SK-N-SH treated with all-trans-retinoic acid at 6 μM for 48 hours (cell line): ENCODE data around the gene TARS1.

Experiments used
- ATAC-seq: fragments of 200-7000 bp; cut with Tn5 transposase; 3 replicates; pipeline ENCODE4 v1.9.1; 2020; ENCODE audit warnings: mild to moderate bottlenecking, moderate library complexity
- ARNTL ChIP-seq: fragments of 450-650 bp; formaldehyde crosslinking; IDR thresholded peaks from 2 replicates; pipeline ENCODE4 v1.5.0; 2020; ENCODE audit warnings: low read depth, mild to moderate bottlenecking, moderate library complexity, borderline replicate concordance
- CSDC2 ChIP-seq: fragments of 250-450 bp; sonication (Bioruptor Pico); IDR thresholded peaks from 2 replicates; pipeline ENCODE4 v1.5.0; 2020; ENCODE audit warnings: mild to moderate bottlenecking, moderate library complexity
- ESRRG ChIP-seq: fragments of 250-450 bp; sonication (Bioruptor Pico); IDR thresholded peaks from 2 replicates; pipeline ENCODE4 v1.6.1; 2021; ENCODE audit warnings: mild to moderate bottlenecking
- GLIS3 ChIP-seq: fragments of 250-450 bp; sonication (Bioruptor Pico); IDR thresholded peaks from 2 replicates; pipeline ENCODE4 v1.5.0; 2020; ENCODE audit warnings: mild to moderate bottlenecking, moderate library complexity
- ISL1 ChIP-seq: fragments of 250-450 bp; sonication (Bioruptor Pico); IDR thresholded peaks from 2 replicates; pipeline ENCODE4 v2.1.2; 2022; ENCODE audit warnings: mild to moderate bottlenecking, moderate library complexity
- OSR1 ChIP-seq: fragments of 250-450 bp; sonication (Bioruptor Pico); IDR thresholded peaks from 2 replicates; pipeline ENCODE4 v1.8.0; 2022; ENCODE audit warnings: moderate library complexity, mild to moderate bottlenecking, inconsistent platforms
- PPARA ChIP-seq: fragments of 250-450 bp; sonication (Bioruptor Pico); IDR thresholded peaks from 2 replicates; pipeline ENCODE4 v1.5.0; 2020; ENCODE audit warnings: mild to moderate bottlenecking, borderline replicate concordance
- RARB ChIP-seq: fragments of 250-450 bp; sonication (Bioruptor Pico); IDR thresholded peaks from 2 replicates; pipeline ENCODE4 v1.8.0; 2021; ENCODE audit warnings: mild to moderate bottlenecking, moderate library complexity
- SNAI2 ChIP-seq: fragments of 250-450 bp; sonication (Bioruptor Pico); IDR thresholded peaks from 2 replicates; pipeline ENCODE4 v1.5.0; 2020; ENCODE audit warnings: mild to moderate bottlenecking, moderate library complexity
- TCF4 ChIP-seq: fragments of 250-450 bp; sonication (Bioruptor Pico); IDR thresholded peaks from 2 replicates; pipeline ENCODE4 v1.8.0; 2021; ENCODE audit warnings: mild to moderate bottlenecking, moderate library complexity, borderline replicate concordance
- ZC3H10 ChIP-seq: fragments of 250-450 bp; sonication (Bioruptor Pico); IDR thresholded peaks from 2 replicates; pipeline ENCODE4 v1.5.1; 2021; ENCODE audit warnings: mild to moderate bottlenecking, moderate library complexity
- ZFP30 ChIP-seq: fragments of 450-650 bp; formaldehyde crosslinking; IDR thresholded peaks from 2 replicates; pipeline ENCODE4 v1.5.0; 2022; ENCODE audit warnings: mild to moderate bottlenecking, moderate library complexity
- ZNF565 ChIP-seq: fragments of 450-650 bp; formaldehyde crosslinking; conservative IDR thresholded peaks from 2 replicates; pipeline ENCODE4 v1.5.0; 2020; ENCODE audit warnings: low read depth, mild to moderate bottlenecking, moderate library complexity
- ZNF70 ChIP-seq: fragments of 450-650 bp; formaldehyde crosslinking; IDR thresholded peaks from 2 replicates; pipeline ENCODE4 v1.5.0; 2020; ENCODE audit warnings: mild to moderate bottlenecking, moderate library complexity
- ZNF8 ChIP-seq: fragments of 450-650 bp; formaldehyde crosslinking; IDR thresholded peaks from 2 replicates; pipeline ENCODE4 v1.5.0; 2020; ENCODE audit warnings: mild to moderate bottlenecking, moderate library complexity
- TF ChIP-seq, protein P1 (sequence below): fragments of 250-450 bp; sonication (Bioruptor Pico); IDR thresholded peaks from 2 replicates; pipeline ENCODE4 v1.8.0; 2020; ENCODE audit warnings: mild to moderate bottlenecking, moderate library complexity, borderline replicate concordance
- TF ChIP-seq, protein P2 (sequence below): fragments of 250-450 bp; sonication (Bioruptor Pico); IDR thresholded peaks from 2 replicates; pipeline ENCODE4 v1.5.0; 2020; ENCODE audit warnings: mild to moderate bottlenecking, moderate library complexity
- TF ChIP-seq, protein P3 (sequence below): fragments of 250-450 bp; sonication (Bioruptor Pico); IDR thresholded peaks from 2 replicates; pipeline ENCODE4 v1.5.1; 2020; ENCODE audit warnings: low read depth, mild to moderate bottlenecking, moderate library complexity
- TF ChIP-seq, protein P4 (sequence below): fragments of 250-450 bp; sonication (Bioruptor Pico); IDR thresholded peaks from 2 replicates; pipeline ENCODE4 v1.8.0; 2021; ENCODE audit warnings: low read depth, mild to moderate bottlenecking, moderate library complexity, borderline replicate concordance
- TF ChIP-seq, protein P5 (sequence below): fragments of 250-450 bp; sonication (Bioruptor Pico); IDR thresholded peaks from 2 replicates; pipeline ENCODE4 v1.5.1; 2021; ENCODE audit warnings: mild to moderate bottlenecking, moderate library complexity

The TARS1 gene

DNA sequence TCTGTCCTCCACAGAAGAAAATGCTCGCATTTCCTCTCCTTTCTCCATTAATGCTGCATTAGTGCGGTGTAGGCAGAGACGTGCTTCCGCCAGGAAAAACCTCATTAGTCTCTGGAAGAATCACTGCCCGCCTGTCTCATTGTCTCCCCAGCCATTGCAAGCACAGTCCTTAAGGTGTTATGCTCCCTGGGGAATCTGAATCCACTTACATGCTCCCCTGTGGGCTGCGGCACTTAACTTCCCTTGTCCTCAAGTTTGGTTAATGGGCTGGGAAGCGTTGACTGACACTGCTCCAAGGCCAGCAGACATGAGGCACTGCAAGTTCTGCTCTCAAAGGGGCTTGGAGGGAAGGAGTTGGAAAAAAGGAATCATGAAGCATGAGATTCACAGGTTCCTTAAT is 41.6 kb downstream of the TARS1 start (continued):
- TF ChIP-seq, protein P1, sequence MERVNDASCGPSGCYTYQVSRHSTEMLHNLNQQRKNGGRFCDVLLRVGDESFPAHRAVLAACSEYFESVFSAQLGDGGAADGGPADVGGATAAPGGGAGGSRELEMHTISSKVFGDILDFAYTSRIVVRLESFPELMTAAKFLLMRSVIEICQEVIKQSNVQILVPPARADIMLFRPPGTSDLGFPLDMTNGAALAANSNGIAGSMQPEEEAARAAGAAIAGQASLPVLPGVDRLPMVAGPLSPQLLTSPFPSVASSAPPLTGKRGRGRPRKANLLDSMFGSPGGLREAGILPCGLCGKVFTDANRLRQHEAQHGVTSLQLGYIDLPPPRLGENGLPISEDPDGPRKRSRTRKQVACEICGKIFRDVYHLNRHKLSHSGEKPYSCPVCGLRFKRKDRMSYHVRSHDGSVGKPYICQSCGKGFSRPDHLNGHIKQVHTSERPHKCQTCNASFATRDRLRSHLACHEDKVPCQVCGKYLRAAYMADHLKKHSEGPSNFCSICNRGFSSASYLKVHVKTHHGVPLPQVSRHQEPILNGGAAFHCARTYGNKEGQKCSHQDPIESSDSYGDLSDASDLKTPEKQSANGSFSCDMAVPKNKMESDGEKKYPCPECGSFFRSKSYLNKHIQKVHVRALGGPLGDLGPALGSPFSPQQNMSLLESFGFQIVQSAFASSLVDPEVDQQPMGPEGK (CRISPR knock-in tag) = no peak

DNA sequence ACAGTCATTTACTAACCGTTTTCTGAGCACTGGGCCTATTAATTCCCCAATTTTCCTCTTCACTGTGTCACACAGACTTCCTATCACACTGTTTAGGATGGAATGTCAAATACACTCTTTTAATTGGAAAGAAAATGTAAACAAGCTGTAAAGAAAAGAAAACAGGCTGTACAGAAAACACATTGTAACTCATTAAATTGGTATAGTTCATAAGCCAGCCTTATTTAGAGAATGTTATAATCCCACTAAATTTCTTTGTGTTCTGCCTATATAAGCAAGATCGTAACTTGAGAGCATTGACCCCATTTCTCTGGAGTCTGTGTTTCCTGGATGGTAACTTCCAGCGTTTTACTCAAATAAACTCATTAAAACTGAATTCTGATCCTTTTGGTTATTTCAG is 46.5 kb downstream of the TARS1 start:
- no peak for ATAC-seq
- TF ChIP-seq ARNTL = no peak
- TF ChIP-seq ISL1 (CRISPR knock-in tag) = no peak
- no peak for TF ChIP-seq ESRRG (CRISPR knock-in tag)
- TF ChIP-seq OSR1 (CRISPR knock-in tag) = no peak
- no peak for TF ChIP-seq ZC3H10 (CRISPR knock-in tag)
- TF ChIP-seq RARB (CRISPR knock-in tag) = no peak
- no peak for TF ChIP-seq PPARA (CRISPR knock-in tag)
- TF ChIP-seq, protein P2, sequence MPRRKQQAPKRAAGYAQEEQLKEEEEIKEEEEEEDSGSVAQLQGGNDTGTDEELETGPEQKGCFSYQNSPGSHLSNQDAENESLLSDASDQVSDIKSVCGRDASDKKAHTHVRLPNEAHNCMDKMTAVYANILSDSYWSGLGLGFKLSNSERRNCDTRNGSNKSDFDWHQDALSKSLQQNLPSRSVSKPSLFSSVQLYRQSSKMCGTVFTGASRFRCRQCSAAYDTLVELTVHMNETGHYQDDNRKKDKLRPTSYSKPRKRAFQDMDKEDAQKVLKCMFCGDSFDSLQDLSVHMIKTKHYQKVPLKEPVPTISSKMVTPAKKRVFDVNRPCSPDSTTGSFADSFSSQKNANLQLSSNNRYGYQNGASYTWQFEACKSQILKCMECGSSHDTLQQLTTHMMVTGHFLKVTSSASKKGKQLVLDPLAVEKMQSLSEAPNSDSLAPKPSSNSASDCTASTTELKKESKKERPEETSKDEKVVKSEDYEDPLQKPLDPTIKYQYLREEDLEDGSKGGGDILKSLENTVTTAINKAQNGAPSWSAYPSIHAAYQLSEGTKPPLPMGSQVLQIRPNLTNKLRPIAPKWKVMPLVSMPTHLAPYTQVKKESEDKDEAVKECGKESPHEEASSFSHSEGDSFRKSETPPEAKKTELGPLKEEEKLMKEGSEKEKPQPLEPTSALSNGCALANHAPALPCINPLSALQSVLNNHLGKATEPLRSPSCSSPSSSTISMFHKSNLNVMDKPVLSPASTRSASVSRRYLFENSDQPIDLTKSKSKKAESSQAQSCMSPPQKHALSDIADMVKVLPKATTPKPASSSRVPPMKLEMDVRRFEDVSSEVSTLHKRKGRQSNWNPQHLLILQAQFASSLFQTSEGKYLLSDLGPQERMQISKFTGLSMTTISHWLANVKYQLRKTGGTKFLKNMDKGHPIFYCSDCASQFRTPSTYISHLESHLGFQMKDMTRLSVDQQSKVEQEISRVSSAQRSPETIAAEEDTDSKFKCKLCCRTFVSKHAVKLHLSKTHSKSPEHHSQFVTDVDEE (CRISPR knock-in tag) = no peak
- TF ChIP-seq ZNF70 = no peak
- TF ChIP-seq, protein P3, sequence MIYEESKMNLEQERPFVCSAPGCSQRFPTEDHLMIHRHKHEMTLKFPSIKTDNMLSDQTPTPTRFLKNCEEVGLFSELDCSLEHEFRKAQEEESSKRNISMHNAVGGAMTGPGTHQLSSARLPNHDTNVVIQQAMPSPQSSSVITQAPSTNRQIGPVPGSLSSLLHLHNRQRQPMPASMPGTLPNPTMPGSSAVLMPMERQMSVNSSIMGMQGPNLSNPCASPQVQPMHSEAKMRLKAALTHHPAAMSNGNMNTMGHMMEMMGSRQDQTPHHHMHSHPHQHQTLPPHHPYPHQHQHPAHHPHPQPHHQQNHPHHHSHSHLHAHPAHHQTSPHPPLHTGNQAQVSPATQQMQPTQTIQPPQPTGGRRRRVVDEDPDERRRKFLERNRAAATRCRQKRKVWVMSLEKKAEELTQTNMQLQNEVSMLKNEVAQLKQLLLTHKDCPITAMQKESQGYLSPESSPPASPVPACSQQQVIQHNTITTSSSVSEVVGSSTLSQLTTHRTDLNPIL = no peak
- TF ChIP-seq SNAI2 (CRISPR knock-in tag) = no peak
- TF ChIP-seq, all 23 proteins: peak for 0

DNA sequence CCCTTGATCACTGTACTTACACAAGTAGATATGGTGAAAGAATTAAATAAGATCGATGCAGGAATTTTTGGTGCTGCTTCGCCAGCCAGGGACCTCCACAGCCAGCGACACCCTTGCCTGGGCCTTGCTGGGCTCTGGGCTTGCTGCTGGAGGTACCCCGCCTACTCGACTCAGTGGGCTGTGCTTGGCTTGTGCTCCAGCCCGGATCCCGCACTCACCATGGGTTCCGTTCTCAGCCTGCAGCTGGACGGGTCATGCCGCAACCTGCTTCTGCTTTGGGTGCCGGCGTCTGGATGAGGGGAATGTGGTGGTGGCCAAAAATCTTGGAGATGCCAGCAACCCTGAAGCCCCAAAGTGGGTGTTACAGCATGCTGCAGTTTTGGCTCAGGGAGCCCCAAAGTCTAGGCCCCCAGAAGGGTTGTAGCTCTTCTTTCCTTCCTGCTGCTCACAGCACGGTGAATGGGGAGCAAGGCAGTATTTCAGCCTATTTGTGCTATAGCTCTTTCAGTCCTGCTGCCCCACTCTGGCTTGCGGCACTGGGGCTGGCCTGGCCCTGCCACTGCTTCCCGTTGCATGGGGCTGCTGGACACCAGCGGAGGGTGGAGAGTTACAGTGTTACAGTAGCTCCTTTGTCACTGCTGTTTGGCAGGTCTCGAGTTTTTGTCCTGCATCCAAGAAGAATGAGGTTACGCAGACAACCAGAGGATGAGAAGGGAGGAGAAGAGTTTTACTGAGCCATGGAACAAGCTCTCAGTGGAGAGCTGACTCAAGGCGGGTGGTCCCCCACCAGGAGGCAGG is 48.0 kb downstream of the TARS1 start:
- ATAC-seq = no peak

DNA sequence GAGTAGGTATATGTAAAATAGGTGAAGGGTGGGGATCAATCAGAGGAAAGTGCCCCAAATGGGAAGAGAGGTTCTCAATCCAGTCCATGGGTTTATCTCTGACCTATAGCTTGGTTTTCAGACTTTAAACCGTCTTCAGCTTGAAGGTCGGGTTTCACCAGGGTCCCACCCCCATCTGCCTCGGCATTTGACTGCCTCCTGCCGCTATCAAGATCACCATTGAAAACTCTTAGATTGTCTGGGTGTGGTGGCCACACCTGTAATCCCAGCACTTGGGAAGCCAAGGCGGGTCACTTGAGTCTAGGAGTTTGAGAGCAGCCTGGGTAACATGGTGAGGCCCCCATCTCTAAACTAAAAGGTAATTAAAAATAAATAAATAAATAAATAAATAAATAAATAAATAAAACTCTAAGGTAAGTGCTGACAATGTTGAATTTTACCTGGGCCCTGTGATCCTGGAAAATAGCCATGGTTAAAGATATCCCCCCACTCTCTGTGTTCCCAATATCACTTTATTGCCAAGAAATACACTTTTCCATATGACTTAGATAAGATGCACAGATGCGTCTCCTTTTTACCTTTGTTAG is 48.8 kb downstream of the TARS1 start:
- no peak for TF ChIP-seq SNAI2 (CRISPR knock-in tag)
- no peak for ATAC-seq

More for the DNA sequence above, 48.0 kb downstream of the TARS1 start:
- TF ChIP-seq ZC3H10 (CRISPR knock-in tag) = no peak
- TF ChIP-seq ISL1 (CRISPR knock-in tag) = no peak
- no peak for TF ChIP-seq ZNF70
- TF ChIP-seq, all 23 proteins: peak for 0

DNA sequence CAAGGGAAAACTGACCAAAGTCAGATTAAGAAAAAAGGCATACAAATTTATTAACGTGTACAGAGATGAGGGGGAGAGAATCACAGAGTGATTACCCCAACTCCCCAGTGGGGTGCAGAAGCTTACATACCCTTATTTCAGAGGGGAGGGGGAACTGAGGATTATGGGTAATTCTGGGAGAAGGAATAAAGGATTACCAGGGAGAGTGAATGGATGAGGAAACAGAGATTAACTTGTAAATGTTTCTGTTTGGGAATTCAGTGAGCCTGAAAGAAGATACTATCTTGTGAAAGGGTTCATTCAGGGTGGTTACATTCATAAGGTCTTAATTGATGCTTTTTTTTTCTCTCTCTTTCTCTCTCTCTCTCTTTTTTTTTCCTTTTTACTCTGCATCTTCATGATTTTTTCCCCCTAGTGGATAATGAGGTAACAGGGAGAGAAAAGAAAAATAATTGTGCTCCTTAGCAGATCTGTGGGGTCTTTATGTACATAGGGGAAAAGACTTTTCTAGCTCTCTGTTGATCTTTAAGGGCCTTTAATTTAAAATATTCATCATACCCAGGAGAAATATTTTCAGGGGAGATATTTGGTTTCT is 49.4 kb downstream of the TARS1 start:
- ATAC-seq = no peak
- no peak for TF ChIP-seq ZNF70
- TF ChIP-seq ESRRG (CRISPR knock-in tag) = no peak
- TF ChIP-seq, protein P4, sequence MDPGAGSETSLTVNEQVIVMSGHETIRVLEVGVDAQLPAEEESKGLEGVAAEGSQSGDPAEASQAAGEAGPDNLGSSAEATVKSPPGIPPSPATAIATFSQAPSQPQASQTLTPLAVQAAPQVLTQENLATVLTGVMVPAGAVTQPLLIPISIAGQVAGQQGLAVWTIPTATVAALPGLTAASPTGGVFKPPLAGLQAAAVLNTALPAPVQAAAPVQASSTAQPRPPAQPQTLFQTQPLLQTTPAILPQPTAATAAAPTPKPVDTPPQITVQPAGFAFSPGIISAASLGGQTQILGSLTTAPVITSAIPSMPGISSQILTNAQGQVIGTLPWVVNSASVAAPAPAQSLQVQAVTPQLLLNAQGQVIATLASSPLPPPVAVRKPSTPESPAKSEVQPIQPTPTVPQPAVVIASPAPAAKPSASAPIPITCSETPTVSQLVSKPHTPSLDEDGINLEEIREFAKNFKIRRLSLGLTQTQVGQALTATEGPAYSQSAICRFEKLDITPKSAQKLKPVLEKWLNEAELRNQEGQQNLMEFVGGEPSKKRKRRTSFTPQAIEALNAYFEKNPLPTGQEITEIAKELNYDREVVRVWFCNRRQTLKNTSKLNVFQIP = no peak
- no peak for TF ChIP-seq CSDC2 (CRISPR knock-in tag)
- TF ChIP-seq, protein P5, sequence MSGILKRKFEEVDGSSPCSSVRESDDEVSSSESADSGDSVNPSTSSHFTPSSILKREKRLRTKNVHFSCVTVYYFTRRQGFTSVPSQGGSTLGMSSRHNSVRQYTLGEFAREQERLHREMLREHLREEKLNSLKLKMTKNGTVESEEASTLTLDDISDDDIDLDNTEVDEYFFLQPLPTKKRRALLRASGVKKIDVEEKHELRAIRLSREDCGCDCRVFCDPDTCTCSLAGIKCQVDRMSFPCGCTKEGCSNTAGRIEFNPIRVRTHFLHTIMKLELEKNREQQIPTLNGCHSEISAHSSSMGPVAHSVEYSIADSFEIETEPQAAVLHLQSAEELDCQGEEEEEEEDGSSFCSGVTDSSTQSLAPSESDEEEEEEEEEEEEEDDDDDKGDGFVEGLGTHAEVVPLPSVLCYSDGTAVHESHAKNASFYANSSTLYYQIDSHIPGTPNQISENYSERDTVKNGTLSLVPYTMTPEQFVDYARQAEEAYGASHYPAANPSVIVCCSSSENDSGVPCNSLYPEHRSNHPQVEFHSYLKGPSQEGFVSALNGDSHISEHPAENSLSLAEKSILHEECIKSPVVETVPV (CRISPR knock-in tag) = no peak
- no peak for TF ChIP-seq ZFP30 (CRISPR knock-in tag)
- no peak for TF ChIP-seq PPARA (CRISPR knock-in tag)
- TF ChIP-seq, protein P2 (CRISPR knock-in tag) = no peak
- no peak for TF ChIP-seq GLIS3
- no peak for TF ChIP-seq TCF4
- no peak for TF ChIP-seq ZC3H10 (CRISPR knock-in tag)
- no peak for TF ChIP-seq ZNF565 (CRISPR knock-in tag)
- TF ChIP-seq ISL1 (CRISPR knock-in tag) = no peak
- no peak for TF ChIP-seq ZNF8 (CRISPR knock-in tag)
